Peyer's patch (tissue), 4 donors: ENCODE measurements around the gene AASDHPPT. TPM values are rescaled to one million over a fixed set of nuclear protein-coding genes. Genes with fewer than 3 reads are reported as not detected.

Experiments
- DNase-seq, 3 donors: peaks; one replicate each; pipeline ENCODE4 v3.0.0-alpha.2; 2017 to 2019
- H3K27ac ChIP-seq, 4 donors: fragments of 200-600 bp; sonication (generic); one replicate each; pipeline ENCODE4 v1.5.1; 2016 to 2019
- H3K27me3 ChIP-seq, 2 donors: fragments of 200-600 bp; sonication (generic); one replicate each; pipeline ENCODE4 v1.5.1; 2019
- H3K36me3 ChIP-seq, 3 donors: fragments of 200-600 bp; sonication (generic); one replicate each; pipeline ENCODE4 v1.5.1; 2016 to 2019
- H3K4me1 ChIP-seq, 4 donors: fragments of 200-600 bp; sonication (generic); one replicate each; pipeline ENCODE4 v1.5.1; 2016 to 2019
- H3K4me3 ChIP-seq, 4 donors: fragments of 200-600 bp; sonication (generic); 1 replicate in 3 of 4; 2 replicates in 1 of 4; pipeline ENCODE4 v1.5.1; 2016 to 2019; ENCODE audit warnings: mild to moderate bottlenecking in 1 of 4
- H3K9me3 ChIP-seq, 4 donors: fragments of 200-600 bp; sonication (generic); one replicate each; pipeline ENCODE4 v1.5.1; 2016 to 2019; ENCODE audit warnings: mild to moderate bottlenecking in 1 of 4
- CTCF ChIP-seq, 6 experiments: fragments of 450-650 bp in 4 of 6; fragments of 200-600 bp in 2 of 6; sonication (generic) in 1 of 6; IDR thresholded peaks; one replicate each; pipeline ENCODE4 v1.5.1; 2017 to 2019; ENCODE audit warnings: antibody characterized with exemption in 6 of 6, mild to moderate bottlenecking in 3 of 6, moderate library complexity in 1 of 6
- POLR2A ChIP-seq, 2 donors: fragments of 450-650 bp; IDR thresholded peaks; one replicate each; pipeline ENCODE4 v1.5.1; 2017; ENCODE audit warnings: antibody characterized with exemption in 2 of 2, mild to moderate bottlenecking in 2 of 2, moderate library complexity in 2 of 2
- total RNA-seq, 4 donors: library from RNA; depleted of rRNA; stranded (reverse); fragments of >200 nt; gene quantifications; one replicate each; pipeline ENCODE4 v1.1.0, GENCODE V29; 2016

AASDHPPT gene
- total RNA-seq, 4 donors from 2014 or later, result 17.9 to 25.6 (median 22.6) TPM

- DNase-seq, result peak in 2 of 3 donors; percentile 44 to 82
- H3K27me3 ChIP-seq, result no peaks in the 10 kb centered on the region
- no peak overlapping the region for H3K4me3 ChIP-seq
- H3K36me3 ChIP-seq, result peaks cover 0 to 28% (median 0%) of the 10 kb centered on the region in 3 donors
- no peaks in the 10 kb centered on the region for H3K9me3 ChIP-seq
- no peak overlapping the region for H3K27ac ChIP-seq
- TF ChIP-seq POLR2A (IDR thresholded peaks at IDR 0.05), result no peak
- TF ChIP-seq CTCF (IDR thresholded peaks at IDR 0.05), result peak in 5 of 6 experiments; percentile 75 to 89 (median 80)
- H3K4me1 ChIP-seq, result peaks cover 0 to 15% (median 0%) of the 10 kb centered on the region in 4 donors
Measured at GRCh38 chr11:106087815-106088435, 10.5 kb downstream of the AASDHPPT start.

GRCh38 chr11:106088896-106089295 lies 11.4 kb downstream of the AASDHPPT start:
- TF ChIP-seq CTCF (IDR thresholded peaks at IDR 0.05) (no peak), POLR2A (IDR thresholded peaks at IDR 0.05) (no peak)
- Histone ChIP-seq H3K4me1 (peaks cover 0 to 15% (median 0%) of the 10 kb centered on the region in 4 donors), H3K9me3 (no peaks in the 10 kb centered on the region), H3K27ac (no peak overlapping the region), H3K36me3 (peaks cover 0 to 32% (median 0%) of the 10 kb centered on the region in 3 donors), H3K27me3 (no peaks in the 10 kb centered on the region), H3K4me3 (no peak overlapping the region)
- DNase-seq, result no peak

GRCh38 chr11:106091480-106092123 lies 14.1 kb downstream of the AASDHPPT start:
- peaks cover 0 to 15% (median 0%) of the 10 kb centered on the region in 4 donors for H3K4me1 ChIP-seq
- no peak overlapping the region for H3K4me3 ChIP-seq
- H3K9me3 ChIP-seq, result no peaks in the 10 kb centered on the region
- H3K36me3 ChIP-seq, result peaks cover 0 to 51% (median 0%) of the 10 kb centered on the region in 3 donors
- no peak overlapping the region for H3K27ac ChIP-seq
- DNase-seq, result no peak
- no peaks in the 10 kb centered on the region for H3K27me3 ChIP-seq
- TF ChIP-seq CTCF (IDR thresholded peaks at IDR 0.05), result no peak

- DNase-seq, result no peak
- H3K4me3 ChIP-seq, result no peak overlapping the region
- no peaks in the 10 kb centered on the region for H3K9me3 ChIP-seq
- peaks cover 0 to 60% (median 0%) of the 10 kb centered on the region in 3 donors for H3K36me3 ChIP-seq
- no peaks in the 10 kb centered on the region for H3K27me3 ChIP-seq
- no peak overlapping the region for H3K27ac ChIP-seq
- peaks cover 0 to 12% (median 0%) of the 10 kb centered on the region in 4 donors for H3K4me1 ChIP-seq
- TF ChIP-seq POLR2A (IDR thresholded peaks at IDR 0.05) (no peak), CTCF (IDR thresholded peaks at IDR 0.05) (no peak)
Measured at GRCh38 chr11:106092446-106092845, 15.0 kb downstream of the AASDHPPT start.

- Histone ChIP-seq H3K4me1 (no peaks in the 10 kb centered on the region), H3K36me3 (peaks cover 0 to 38% (median 0%) of the 10 kb centered on the region in 3 donors), H3K9me3 (no peaks in the 10 kb centered on the region), H3K4me3 (no peak overlapping the region), H3K27ac (no peak overlapping the region), H3K27me3 (no peaks in the 10 kb centered on the region)
- no peak for DNase-seq
- TF ChIP-seq CTCF (IDR thresholded peaks at IDR 0.05), result no peak
- no peak for TF ChIP-seq POLR2A (IDR thresholded peaks at IDR 0.05)
Measured at GRCh38 chr11:106098893-106099553, 21.6 kb downstream of the AASDHPPT start.
